ENCODE data around the gene ZNF746. TPM values are rescaled to one million over a fixed set of nuclear protein-coding genes. Genes with fewer than 3 reads are reported as not detected.

ZNF746 gene
- total and polyA plus RNA-seq, 2 donors (not counting 3 experiments of a cell fraction or from before 2014, with no cell fraction given) = 10.5 to 20.8 TPM

- H2AFZ ChIP-seq (ENCODE audit: low read depth, low read length) = no peak overlapping the region
- DNase-seq (ENCODE audit: low read depth, low spot score) = no peak
- no peak for TF ChIP-seq EZH2 (IDR thresholded peaks at IDR 0.05; ENCODE audit: borderline replicate concordance, low read depth, low read length, severe bottlenecking)
- no peak for TF ChIP-seq GATA2 (IDR thresholded peaks at IDR 0.05; ENCODE audit: insufficient read depth, insufficient read length, low read depth, low read length)
- TF ChIP-seq CTCF (IDR thresholded peaks at IDR 0.05; ENCODE audit: extremely low read depth in 1 of 2, insufficient read depth in 1 of 2, low read depth in 1 of 2, low read length in 2 of 2) = no peak
- TF ChIP-seq, protein P1, sequence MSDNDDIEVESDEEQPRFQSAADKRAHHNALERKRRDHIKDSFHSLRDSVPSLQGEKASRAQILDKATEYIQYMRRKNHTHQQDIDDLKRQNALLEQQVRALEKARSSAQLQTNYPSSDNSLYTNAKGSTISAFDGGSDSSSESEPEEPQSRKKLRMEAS (IDR thresholded peaks at IDR 0.05; ENCODE audit: insufficient read depth, insufficient read length) = no peak
- TF ChIP-seq POLR2A (IDR thresholded peaks at IDR 0.05; ENCODE audit: low read depth, low read length) = no peak
- H3K27me3 ChIP-seq (ENCODE audit: control insufficient read depth in 2 of 2, insufficient read depth in 2 of 2, low read length in 2 of 2) = no peaks in the 10 kb centered on the region
- no peaks in the 10 kb centered on the region for H4K20me1 ChIP-seq (replicated peaks; ENCODE audit: control insufficient read depth, extremely low read depth, insufficient read depth, low read length)
- H3K4me2 ChIP-seq (ENCODE audit: insufficient read depth, low read length) = no peak overlapping the region
- no peak overlapping the region for H3K9ac ChIP-seq (replicated peaks; ENCODE audit: extremely low read depth, insufficient read depth, low read length)
- CTCF ChIA-PET = no interaction called here
- FAIRE-seq = no peak
- H3K9me3 ChIP-seq (replicated peaks; ENCODE audit: control insufficient read depth, insufficient read depth, low read length) = no peaks in the 10 kb centered on the region
- no TSS peak for BruUV-seq (replicated peaks)
- POLR2A ChIA-PET = no interaction called here
- H3K27ac ChIP-seq (ENCODE audit: insufficient read depth, low read depth, low read length) = no peak overlapping the region
- peaks cover 11 to 47% of the 10 kb centered on the region in 2 experiments for H3K36me3 ChIP-seq (ENCODE audit: control insufficient read depth in 2 of 2, extremely low read depth in 1 of 2, insufficient read depth in 2 of 2, low read length in 2 of 2)
- no peak overlapping the region for H3K4me3 ChIP-seq (replicated peaks in 1 of 3; ENCODE audit: insufficient read depth in 1 of 3, low read depth in 1 of 3, low read length in 3 of 3)
- intact Hi-C loops (cut with micrococcal nuclease) (loop anchor here (10.0 kb wide), 2 partner anchors 365 to 465 kb away; partner anchors contain the start of genes PDIA4 and ZNF425), dilution Hi-C loops (cut with MboI; ENCODE audit: extremely low pct_ligation_motif_present, low sequenced_read_pairs) (no loop called here)
- H3K79me2 ChIP-seq (ENCODE audit: control insufficient read depth, insufficient read depth, low read length) = peaks cover 8% of the 10 kb centered on the region
- no peaks in the 10 kb centered on the region for H3K9me1 ChIP-seq (replicated peaks; ENCODE audit: control insufficient read depth, extremely low read depth, insufficient read depth, low read length)
- peaks cover 1% of the 10 kb centered on the region for H3K4me1 ChIP-seq (ENCODE audit: control insufficient read depth, extremely low read depth, insufficient read depth, low read length)
Observed at GRCh38 chr7:149490083-149490760, 7.4 kb downstream of the ZNF746 start.
